Muscle of leg (tissue), 11 donors: ENCODE data around the gene MARK4. TPM values are rescaled to one million over a fixed set of nuclear protein-coding genes. Genes with fewer than 3 reads are reported as not detected.

Source experiments
- DNase-seq: peaks from one replicate; pipeline ENCODE4 v3.0.0; 2013
- H3K27ac ChIP-seq: one replicate; pipeline ENCODE4 v1.5.1; 2013; ENCODE audit warnings: mild to moderate bottlenecking, low read length, control low read depth
- H3K27me3 ChIP-seq: one replicate; pipeline ENCODE4 v1.6.1; 2013; ENCODE audit warnings: low read length; ENCODE audit not compliant: control insufficient read depth, insufficient read depth
- H3K36me3 ChIP-seq: one replicate; pipeline ENCODE4 v1.6.1; 2013; ENCODE audit warnings: low read length; ENCODE audit not compliant: control insufficient read depth, insufficient read depth
- H3K4me1 ChIP-seq: one replicate; pipeline ENCODE4 v1.6.1; 2013; ENCODE audit warnings: low read length; ENCODE audit not compliant: control insufficient read depth, insufficient read depth
- H3K4me3 ChIP-seq: one replicate; pipeline ENCODE4 v1.5.1; 2013; ENCODE audit warnings: low read length, control low read depth
- H3K9me3 ChIP-seq: replicated peaks from 2 replicates; pipeline ENCODE4 v1.6.1; 2013; ENCODE audit warnings: low read depth, low read length; ENCODE audit not compliant: control insufficient read depth
- WGBS: methylation state at CpG from one replicate; pipeline ENCODE4 v1.1.5; 2013; ENCODE audit warnings: missing lambda C conversion rate; ENCODE audit not compliant: insufficient coverage; 5-methylcytosine and 5-hydroxymethylcytosine counted together
- polyA plus RNA-seq, 8 donors: library from polyadenylated mRNA; unstranded; fragments of 120-200 nt; gene quantifications; one replicate each; pipeline versions ENCODE4 v1.2.1 to v1.2.3, GENCODE V29; 2013; ENCODE audit warnings: inconsistent platforms in 1 of 8, low replicate concordance in 1 of 8; ENCODE audit not compliant: insufficient read length in 8 of 8, insufficient read depth in 1 of 8
- total RNA-seq: library from RNA; stranded (reverse); fragments of 120-200 nt; gene quantifications from one replicate; pipeline ENCODE4 v1.2.4, GENCODE V29; 2013

MARK4 gene
- total and polyA plus RNA-seq, 9 donors: 11.1 to 38.9 (median 35.6) TPM

- no peaks in the 10 kb centered on the region for H3K27me3 ChIP-seq
- peak overlapping the region; percentile 85 for H3K4me3 ChIP-seq
- peak overlapping the region; percentile 83 for H3K27ac ChIP-seq
- peaks cover 37% of the 10 kb centered on the region for H3K4me1 ChIP-seq
- H3K9me3 ChIP-seq: no peaks in the 10 kb centered on the region
- DNase-seq: peak; percentile 33
- WGBS: 2% methylated on average over 38 of the region's 57 CpGs
- peaks cover 6% of the 10 kb centered on the region for H3K36me3 ChIP-seq
These were observed 632 bp downstream of the MARK4 start for GRCh38 chr19:45251452-45252354.

GRCh38 chr19:45253396-45254027 lies 2.4 kb downstream of the MARK4 start:
- Histone ChIP-seq H3K27ac (no peak overlapping the region), H3K4me3 (no peak overlapping the region), H3K4me1 (peaks cover 37% of the 10 kb centered on the region), H3K9me3 (no peaks in the 10 kb centered on the region), H3K36me3 (peaks cover 6% of the 10 kb centered on the region), H3K27me3 (no peaks in the 10 kb centered on the region)
- WGBS: 67% methylated on average over 4 of the region's 12 CpGs
- DNase-seq: no peak

- Histone ChIP-seq H3K27ac (no peak overlapping the region), H3K9me3 (no peaks in the 10 kb centered on the region), H3K4me1 (peaks cover 37% of the 10 kb centered on the region), H3K36me3 (peaks cover 6% of the 10 kb centered on the region), H3K27me3 (no peaks in the 10 kb centered on the region), H3K4me3 (no peak overlapping the region)
- no peak for DNase-seq
- WGBS: 76% methylated on average over 7 of the region's 11 CpGs
These were observed 3.0 kb downstream of the MARK4 start for GRCh38 chr19:45254044-45254531.

- no peak for DNase-seq
- peaks cover 29% of the 10 kb centered on the region for H3K4me1 ChIP-seq
- H3K36me3 ChIP-seq: peaks cover 8% of the 10 kb centered on the region
- 79% methylated on average over 6 of the region's 9 CpGs for WGBS
- no peak overlapping the region for H3K27ac ChIP-seq
- H3K4me3 ChIP-seq: no peak overlapping the region
- H3K27me3 ChIP-seq: no peaks in the 10 kb centered on the region
- peaks cover under 1% of the 10 kb centered on the region for H3K9me3 ChIP-seq
These were observed 4.6 kb downstream of the MARK4 start for GRCh38 chr19:45255611-45256157.

- WGBS: no CpG with 5 or more reads among the region's 4 CpGs
- no peaks in the 10 kb centered on the region for H3K27me3 ChIP-seq
- H3K9me3 ChIP-seq: peaks cover 3% of the 10 kb centered on the region
- no peak overlapping the region for H3K4me3 ChIP-seq
- no peak for DNase-seq
- peaks cover 27% of the 10 kb centered on the region for H3K4me1 ChIP-seq
- peaks cover 12% of the 10 kb centered on the region for H3K36me3 ChIP-seq
- no peak overlapping the region for H3K27ac ChIP-seq
These were observed 5.8 kb downstream of the MARK4 start for GRCh38 chr19:45256836-45257235.

- Histone ChIP-seq H3K4me3 (no peak overlapping the region), H3K9me3 (peaks cover 3% of the 10 kb centered on the region), H3K27ac (no peak overlapping the region), H3K4me1 (peaks cover 8% of the 10 kb centered on the region), H3K27me3 (no peaks in the 10 kb centered on the region), H3K36me3 (peaks cover 14% of the 10 kb centered on the region)
- WGBS: 95% methylated on average over 19 of the region's 19 CpGs
- no peak for DNase-seq
These were observed 7.8 kb downstream of the MARK4 start for GRCh38 chr19:45258862-45259261.

- H3K36me3 ChIP-seq: peaks cover 43% of the 10 kb centered on the region
- no peak for DNase-seq
- WGBS: 78% methylated on average over 5 of the region's 6 CpGs
- H3K27ac ChIP-seq: no peak overlapping the region
- peaks cover 3% of the 10 kb centered on the region for H3K9me3 ChIP-seq
- no peaks in the 10 kb centered on the region for H3K27me3 ChIP-seq
- H3K4me1 ChIP-seq: no peaks in the 10 kb centered on the region
- H3K4me3 ChIP-seq: no peak overlapping the region
These were observed 11.5 kb downstream of the MARK4 start for GRCh38 chr19:45262570-45262969.

- H3K36me3 ChIP-seq: peaks cover 44% of the 10 kb centered on the region
- no peak for DNase-seq
- no peak overlapping the region for H3K27ac ChIP-seq
- WGBS: no CpG with 5 or more reads among the region's 11 CpGs
- no peaks in the 10 kb centered on the region for H3K4me1 ChIP-seq
- no peak overlapping the region for H3K4me3 ChIP-seq
- H3K27me3 ChIP-seq: no peaks in the 10 kb centered on the region
- H3K9me3 ChIP-seq: peaks cover 3% of the 10 kb centered on the region
These were observed 11.9 kb downstream of the MARK4 start for GRCh38 chr19:45263013-45263412.

- DNase-seq: no peak
- H3K27me3 ChIP-seq: no peaks in the 10 kb centered on the region
- peaks cover 56% of the 10 kb centered on the region for H3K36me3 ChIP-seq
- no peak overlapping the region for H3K4me3 ChIP-seq
- H3K9me3 ChIP-seq: peaks cover 3% of the 10 kb centered on the region
- H3K4me1 ChIP-seq: no peaks in the 10 kb centered on the region
- WGBS: 94% methylated on average over 18 of the region's 19 CpGs
- no peak overlapping the region for H3K27ac ChIP-seq
These were observed 13.8 kb downstream of the MARK4 start for GRCh38 chr19:45264781-45265317.

- Histone ChIP-seq H3K4me3 (no peak overlapping the region), H3K9me3 (peaks cover 3% of the 10 kb centered on the region), H3K27me3 (no peaks in the 10 kb centered on the region), H3K27ac (no peak overlapping the region), H3K4me1 (no peaks in the 10 kb centered on the region), H3K36me3 (peaks cover 61% of the 10 kb centered on the region)
- DNase-seq: no peak
- WGBS: 96% methylated on average over 5 of the region's 5 CpGs
These were observed 14.3 kb downstream of the MARK4 start for GRCh38 chr19:45265375-45265774.
